ENCODE measurements around the gene CLDN22.
"Not testable (repeated sequence)": the region's sequence is repeated elsewhere in the genome, so short reads cannot be mapped to it uniquely, and the experiment has no call there.

DNA sequence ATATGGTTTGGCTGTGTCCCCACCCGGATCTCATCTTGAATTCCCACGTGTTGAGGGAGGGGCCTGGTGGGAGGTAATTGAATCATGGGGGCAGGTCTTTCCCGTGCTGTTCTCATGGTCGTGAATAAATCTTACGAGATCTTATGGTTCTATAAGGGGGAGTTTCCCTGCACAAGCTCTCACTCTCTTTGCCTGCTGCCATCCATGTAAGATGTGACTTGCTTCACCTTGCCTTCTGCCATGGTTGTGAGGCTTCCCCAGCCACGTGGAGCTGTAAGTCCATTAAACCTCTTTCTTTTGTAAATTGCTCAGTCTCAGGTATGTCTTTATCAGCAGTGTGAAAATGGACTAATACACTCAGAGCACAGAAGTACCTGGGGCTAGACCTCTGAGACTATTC is 6.3 kb upstream of the CLDN22 start:
- not testable (repeated sequence) for TF ChIP-seq CTCF (IDR thresholded peaks at IDR 0.05); ZFX (IDR thresholded peaks at IDR 0.05; ENCODE audit: borderline replicate concordance)

Data from 22Rv1 (cell line).